Vagina (tissue), 2 donors: ENCODE results near the gene RUFY4.

ENCODE experiments used
- POLR2A ChIP-seq, 2 donors: fragments of 450-650 bp; IDR thresholded peaks; one replicate each; pipeline ENCODE4 v1.6.1; 2017; ENCODE audit warnings: antibody characterized with exemption in 2 of 2, mild to moderate bottlenecking in 2 of 2, moderate library complexity in 2 of 2
- TF ChIP-seq, protein P1 (sequence below), 3 experiments: fragments of 450-650 bp in 2 of 3; fragments of 200-600 bp in 1 of 3; sonication (generic) in 1 of 3; IDR thresholded peaks; one replicate each; pipeline ENCODE4 v1.5.1; 2017 to 2019; ENCODE audit warnings: antibody characterized with exemption in 3 of 3, mild to moderate bottlenecking in 2 of 3, moderate library complexity in 2 of 3

DNA sequence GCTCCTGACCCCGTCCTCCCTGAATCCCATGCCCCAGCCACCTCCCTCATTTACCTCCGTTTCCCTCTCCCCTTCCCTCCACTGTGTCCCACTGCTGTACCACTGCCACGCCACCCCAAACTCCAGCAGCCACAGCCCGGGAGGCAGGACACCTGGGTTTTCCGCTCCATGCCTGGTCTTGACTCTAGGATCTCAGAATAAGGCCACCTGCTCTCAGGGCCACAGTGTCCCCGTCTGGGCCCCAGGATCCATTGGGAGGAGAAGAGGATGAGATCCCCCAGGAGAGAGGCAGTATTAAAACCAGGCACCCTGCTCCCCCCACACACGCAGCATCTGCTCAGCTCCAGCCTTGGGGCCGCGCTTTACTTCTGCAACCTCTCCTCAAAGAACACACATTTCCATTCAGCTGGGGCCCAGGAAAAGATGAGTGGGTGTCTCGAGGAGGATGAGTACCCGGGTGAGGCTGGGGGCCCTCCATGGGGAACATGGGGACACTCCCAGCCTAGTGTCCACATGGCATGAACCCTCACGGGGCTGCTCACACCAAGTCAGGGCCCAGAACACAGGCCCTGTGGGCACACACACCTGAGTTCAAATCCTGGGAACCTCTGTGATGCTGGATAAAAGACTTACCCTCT, 33.5 kb upstream of the RUFY4 start:
- TF ChIP-seq, protein P1, sequence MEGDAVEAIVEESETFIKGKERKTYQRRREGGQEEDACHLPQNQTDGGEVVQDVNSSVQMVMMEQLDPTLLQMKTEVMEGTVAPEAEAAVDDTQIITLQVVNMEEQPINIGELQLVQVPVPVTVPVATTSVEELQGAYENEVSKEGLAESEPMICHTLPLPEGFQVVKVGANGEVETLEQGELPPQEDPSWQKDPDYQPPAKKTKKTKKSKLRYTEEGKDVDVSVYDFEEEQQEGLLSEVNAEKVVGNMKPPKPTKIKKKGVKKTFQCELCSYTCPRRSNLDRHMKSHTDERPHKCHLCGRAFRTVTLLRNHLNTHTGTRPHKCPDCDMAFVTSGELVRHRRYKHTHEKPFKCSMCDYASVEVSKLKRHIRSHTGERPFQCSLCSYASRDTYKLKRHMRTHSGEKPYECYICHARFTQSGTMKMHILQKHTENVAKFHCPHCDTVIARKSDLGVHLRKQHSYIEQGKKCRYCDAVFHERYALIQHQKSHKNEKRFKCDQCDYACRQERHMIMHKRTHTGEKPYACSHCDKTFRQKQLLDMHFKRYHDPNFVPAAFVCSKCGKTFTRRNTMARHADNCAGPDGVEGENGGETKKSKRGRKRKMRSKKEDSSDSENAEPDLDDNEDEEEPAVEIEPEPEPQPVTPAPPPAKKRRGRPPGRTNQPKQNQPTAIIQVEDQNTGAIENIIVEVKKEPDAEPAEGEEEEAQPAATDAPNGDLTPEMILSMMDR (IDR thresholded peaks at IDR 0.05): no peak
- no peak for TF ChIP-seq POLR2A (IDR thresholded peaks at IDR 0.05)
